CD4-positive, alpha-beta T cell treated with Interferon alpha-2 for 1 hour (primary cell): ENCODE measurements around the gene CFAP61.

ENCODE experiments used
- DNase-seq, 2 donors: peaks; one replicate each; pipeline ENCODE4 v3.0.0-alpha.2; 2020 to 2022

The CFAP61 gene

DNA sequence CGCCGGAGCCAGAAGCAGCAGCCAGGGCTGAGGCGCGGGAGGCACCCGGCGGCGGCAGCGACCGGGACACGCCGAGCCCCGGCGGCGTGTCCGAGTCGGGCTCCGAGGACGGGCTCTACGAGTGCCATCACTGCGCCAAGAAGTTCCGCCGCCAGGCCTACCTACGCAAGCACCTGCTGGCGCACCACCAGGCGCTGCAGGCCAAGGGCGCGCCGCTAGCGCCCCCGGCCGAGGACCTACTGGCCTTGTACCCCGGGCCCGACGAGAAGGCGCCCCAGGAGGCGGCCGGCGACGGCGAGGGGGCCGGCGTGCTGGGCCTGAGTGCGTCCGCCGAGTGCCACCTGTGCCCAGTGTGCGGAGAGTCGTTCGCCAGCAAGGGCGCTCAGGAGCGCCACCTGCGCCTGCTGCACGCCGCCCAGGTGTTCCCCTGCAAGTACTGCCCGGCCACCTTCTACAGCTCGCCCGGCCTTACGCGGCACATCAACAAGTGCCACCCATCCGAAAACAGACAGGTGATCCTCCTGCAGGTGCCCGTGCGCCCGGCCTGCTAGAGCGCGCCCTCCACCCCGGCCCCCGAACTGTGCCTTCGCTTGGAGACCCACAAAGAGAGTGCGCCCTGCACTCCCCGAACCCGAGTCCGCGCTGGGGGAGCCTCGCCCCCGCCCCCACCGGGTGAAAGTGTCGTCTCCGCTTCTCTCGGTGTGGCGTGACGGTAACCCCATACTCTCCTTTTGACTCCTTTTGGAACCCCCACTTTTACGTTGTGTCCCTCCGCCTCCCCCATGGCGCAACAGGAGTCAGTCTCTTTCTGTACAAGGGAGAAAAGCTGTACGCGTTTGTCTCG, 317.1 kb downstream of the CFAP61 start:
- no peak for DNase-seq

DNA sequence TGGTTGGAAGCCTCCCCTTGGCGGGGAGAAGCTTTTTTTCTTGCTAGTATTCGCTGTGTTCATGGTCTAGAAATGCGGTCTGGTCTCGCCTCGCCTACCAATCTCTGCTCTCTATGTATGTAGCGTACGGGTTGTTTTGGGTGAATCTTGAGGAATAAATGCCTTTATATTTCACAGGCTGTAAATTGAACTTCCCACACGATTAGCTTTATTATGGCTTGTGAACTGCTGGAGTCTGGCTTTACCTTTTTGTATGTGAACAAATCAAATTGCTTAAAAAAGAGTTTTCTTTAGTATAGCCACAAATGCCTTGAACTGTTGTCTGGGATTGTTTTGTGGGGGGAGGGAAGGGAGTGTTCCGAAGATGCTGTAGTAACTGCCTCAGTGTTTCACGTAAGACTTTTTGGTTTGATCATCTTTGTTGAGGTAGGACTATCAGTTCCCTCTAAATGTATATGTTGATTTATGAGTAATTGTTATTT, 317.8 kb downstream of the CFAP61 start:
- DNase-seq = no peak

DNA sequence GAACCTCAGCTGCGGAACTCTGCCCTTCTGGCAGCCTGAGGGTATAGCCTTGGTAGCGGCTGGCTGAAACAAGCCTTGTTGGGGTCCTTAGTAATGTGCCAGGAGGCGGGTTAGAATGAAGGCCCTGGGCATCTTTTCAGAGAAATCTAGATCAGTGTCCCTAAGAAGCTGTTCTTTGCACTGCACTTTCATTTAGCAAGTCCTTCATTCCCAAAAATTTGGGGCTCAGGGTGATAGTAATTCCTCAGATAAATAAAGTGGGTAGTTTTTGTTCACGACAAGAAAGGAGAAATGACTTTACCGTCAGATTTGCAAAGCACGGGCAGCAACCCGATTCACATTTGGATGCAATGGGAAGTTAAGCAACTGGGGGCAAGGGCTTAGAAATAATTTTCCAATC, 318.8 kb downstream of the CFAP61 start:
- no peak for DNase-seq

DNA sequence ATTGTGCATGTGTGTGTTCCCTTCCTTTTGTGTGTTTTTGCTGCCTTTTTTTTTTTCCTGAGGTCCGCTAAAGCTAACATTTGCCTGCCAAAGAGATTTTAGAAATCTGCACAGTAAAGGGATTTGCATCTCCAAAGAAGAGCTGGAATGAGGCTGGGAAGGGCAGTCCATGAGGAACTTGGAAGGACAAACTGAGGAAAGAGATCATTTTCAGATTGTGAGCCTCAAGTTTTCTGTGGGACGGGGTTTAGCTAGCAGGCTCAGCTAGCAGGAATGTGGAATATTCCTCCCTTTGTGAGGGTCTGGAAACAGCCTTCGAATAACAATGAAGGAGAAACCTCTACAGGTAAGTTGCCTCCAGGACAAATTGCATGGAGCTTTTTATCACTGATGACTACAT, 319.3 kb downstream of the CFAP61 start:
- no peak for DNase-seq

DNA sequence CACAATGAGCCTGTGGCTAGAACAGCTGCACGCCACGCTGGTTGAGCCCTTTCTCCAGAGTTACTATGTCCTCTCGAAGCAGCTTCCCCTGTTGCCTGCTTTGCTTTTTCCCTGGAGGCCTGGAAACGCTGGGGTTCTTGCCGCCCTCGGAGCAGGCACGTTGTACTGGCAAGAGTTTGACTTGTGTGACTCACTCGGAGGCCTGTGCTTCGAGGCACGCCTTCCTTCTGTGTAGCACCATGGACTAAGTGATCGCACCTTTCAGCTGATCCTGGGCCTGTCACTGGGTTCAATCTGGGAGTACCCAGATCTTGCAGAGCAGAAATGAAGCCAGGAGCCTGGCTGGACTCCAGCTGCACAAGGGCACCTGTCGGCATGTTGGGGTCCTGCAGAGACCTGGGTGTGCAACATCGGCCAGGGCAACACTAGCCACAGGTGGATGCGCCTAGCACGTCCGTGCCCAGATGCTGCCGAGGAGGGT, 320.8 kb downstream of the CFAP61 start:
- DNase-seq = no peak

DNA sequence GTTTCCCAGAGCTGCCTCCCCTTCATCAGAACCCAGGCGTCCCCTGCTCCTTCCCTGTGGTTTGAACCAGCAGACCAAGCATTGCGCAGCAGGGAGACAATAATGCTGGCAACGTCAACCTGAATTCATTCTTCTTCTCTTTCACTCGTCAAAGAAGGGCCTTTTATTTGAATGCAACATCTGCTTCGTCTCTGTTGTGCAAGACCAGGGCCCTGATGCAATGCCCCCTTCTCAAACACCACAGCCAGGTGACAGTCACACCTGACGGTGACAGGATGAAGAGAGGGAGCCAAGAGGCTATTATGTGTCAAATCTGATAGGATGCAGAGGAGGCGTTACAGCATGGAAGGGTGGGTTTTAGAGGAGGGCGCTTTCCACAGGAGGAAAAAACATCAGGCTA, 323.5 kb downstream of the CFAP61 start:
- DNase-seq = no peak

DNA sequence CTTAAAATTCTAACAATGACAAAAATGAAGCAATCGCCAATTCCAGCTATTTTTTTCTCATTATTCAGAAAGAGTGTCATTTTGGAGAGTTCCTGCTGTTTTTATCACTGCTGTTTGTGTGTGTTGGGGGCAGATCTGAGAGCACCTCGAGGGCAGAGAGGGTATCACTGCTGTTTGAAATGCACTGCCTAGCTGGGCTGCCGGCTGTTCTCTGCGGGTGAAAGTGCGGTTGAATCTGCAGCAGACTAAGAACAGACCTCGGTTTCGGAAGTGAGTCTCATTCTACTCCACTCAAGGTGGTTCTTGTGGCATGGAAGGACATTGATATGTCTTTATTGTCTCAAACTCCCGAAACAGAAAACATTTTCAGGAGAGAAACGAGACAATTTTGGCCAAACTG, 333.9 kb downstream of the CFAP61 start:
- DNase-seq = no peak

DNA sequence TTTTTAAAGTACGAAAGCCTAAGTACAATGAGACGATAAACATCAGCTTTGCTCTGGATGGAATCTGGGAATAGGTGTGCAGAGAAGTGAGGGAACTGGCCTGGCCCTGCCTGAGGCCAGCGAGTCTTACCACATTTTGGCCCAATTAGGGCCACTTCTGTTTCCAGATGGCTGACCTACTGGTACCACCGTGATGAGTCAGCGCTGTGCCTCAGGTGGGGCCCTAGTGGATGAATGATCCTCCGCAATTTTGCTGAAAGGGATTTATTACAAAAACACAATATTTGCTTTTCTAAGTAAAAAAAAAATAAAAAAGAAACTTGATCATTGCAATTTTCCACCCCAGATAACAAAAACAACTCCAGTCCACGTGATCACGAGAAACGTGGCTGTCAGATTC, 338.1 kb downstream of the CFAP61 start:
- DNase-seq = no peak

DNA sequence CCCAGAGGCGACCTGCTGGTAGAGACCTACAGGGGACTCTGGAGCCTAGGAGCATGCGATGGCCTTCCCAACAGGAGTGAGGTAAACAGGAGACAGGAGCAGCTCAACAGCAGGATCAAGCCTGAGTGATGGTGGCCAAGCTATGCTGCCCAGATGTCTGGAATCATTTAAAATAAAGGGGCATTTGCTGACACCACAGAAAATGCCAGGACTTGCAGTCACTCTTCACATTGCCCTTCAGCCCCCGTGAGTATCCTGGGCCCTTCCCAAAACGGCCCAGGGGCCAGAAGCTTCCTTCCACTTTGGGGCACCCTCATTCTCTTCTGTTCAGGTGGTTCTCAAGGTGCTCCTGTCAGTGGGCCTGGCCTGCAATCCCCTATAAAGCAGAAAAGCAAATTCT, 338.8 kb downstream of the CFAP61 start:
- DNase-seq = no peak

DNA sequence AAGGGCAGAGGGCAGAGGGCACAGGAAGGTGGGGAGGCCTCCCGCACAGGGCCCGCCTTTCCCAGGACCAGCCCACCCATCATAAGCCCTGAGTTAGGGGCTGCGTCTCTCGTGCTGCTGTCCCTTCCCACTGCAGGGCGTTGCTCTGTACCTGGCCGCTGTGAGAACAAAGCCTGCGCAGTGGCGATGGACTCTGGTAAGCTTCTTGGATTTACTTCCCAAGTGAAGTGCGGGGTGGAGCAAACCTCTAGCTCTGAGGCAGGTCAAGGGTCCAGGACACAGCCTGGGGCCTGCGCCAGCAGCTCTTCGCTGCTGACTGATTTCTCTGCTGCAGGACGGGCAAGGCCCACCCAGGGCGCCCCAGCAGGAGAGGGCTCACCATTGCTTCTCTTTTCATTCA, 339.4 kb downstream of the CFAP61 start:
- DNase-seq = no peak

DNA sequence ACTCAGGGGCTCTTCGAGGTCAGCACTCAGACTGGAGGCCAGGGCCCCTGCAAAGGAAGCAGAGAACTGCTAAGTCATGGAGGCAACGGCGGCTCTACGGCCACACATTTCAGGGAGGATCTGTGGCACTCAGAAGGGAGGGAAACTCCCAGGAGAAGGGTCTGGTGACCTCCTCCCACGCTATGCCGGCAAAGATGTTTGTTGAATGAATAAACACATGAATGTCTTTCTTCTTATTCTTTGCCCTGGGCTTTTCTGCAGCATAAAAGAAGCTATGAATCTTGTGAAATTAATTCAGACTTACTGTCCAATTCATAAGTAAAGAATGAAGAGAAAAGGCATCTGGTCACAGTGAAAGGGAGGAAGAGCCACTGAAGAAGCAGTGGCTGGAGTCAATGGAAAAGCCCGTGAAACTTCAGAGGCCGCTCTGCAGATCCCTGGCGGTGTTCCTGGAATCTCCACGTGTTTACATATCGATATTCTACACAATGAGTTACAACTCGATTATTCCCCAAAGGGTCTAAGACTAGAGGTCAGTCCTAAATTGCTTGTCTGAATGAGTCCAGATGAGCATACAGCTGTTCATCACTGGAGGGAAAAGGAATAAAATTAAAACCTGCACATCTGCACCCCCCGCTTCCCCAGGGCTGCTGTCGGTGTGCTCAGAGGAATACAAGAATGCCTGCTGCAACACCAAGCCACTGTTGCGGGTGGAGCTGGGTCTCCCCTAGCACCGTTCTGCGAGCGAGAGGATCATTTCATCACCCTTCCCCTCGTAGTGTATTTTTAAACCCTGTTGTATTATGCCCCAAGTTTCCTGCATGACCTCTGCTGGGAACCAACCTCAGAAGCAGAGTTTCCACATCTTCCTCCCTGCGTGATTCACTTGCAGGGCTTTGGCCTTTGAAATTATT, 341.1 kb downstream of the CFAP61 start:
- DNase-seq = no peak

DNA sequence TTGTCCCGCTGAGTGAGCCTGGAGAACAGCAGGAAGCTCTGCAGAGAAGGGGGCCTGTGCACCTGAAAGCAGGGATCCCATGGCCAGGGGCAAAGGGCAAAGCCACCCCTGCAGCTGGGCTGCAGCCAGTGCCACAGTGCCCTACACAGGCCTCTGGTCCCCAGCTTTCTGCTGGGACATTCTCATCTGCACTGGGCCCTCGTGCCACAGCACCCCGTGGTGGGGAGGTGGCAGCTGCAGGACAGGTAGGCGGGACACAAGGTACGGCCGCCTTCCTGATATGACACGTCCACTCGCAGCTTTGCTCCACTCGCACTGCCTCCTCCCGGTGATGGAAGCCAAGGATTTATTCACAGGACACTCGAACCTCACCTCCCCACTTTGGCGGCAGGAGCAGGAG, 342.8 kb downstream of the CFAP61 start:
- no peak for DNase-seq

DNA sequence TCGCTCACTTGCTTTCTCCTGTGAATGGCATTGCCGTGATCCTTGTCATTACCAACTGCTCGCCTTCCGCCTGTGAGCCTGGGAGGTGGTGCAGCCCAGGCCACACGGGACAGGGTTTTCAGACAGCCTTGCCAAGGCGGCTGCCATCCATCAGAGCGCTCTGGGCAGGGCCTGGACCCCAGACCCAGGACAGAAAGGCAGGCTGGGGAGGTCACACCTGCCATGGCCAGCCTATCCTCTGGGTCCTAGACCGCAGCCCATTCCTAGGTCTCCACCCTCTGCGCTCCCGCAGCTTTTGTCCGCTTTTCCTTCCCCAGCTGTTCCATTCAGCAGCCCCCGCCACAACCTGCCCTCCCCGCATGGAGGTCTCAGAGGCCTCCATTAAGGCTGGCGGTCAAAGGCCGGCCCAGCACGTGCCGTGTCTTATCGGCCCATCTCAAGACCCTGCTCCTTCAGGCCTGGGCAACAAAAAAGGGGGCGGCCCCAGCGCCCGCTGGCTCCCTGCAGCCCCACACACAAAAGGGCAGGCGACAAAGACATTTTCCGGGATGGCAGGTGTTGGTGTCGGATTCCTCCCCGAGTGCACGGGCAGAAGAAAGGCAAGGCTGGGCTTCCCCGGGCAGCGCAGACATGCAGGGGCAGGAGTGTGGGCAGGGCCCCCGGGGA, 343.7 kb downstream of the CFAP61 start:
- no peak for DNase-seq

DNA sequence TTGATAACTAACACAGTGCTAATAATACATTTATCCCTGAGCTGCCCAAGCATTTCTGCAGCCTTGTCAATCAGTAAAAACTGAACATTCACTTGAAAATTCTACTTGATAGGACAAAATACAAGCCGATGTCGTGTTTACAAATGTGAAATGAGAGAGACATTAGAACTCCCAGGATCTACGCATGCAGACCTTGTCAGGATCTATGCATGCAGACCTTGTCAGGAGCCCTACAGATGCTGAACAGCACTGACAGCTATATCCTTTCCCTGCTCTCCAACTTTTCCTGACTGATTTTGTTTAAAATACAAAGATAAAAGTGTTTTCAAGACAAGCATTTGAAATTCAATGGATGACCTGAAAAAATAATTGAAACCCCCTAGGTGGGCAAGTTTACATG, 344.5 kb downstream of the CFAP61 start:
- no peak for DNase-seq

DNA sequence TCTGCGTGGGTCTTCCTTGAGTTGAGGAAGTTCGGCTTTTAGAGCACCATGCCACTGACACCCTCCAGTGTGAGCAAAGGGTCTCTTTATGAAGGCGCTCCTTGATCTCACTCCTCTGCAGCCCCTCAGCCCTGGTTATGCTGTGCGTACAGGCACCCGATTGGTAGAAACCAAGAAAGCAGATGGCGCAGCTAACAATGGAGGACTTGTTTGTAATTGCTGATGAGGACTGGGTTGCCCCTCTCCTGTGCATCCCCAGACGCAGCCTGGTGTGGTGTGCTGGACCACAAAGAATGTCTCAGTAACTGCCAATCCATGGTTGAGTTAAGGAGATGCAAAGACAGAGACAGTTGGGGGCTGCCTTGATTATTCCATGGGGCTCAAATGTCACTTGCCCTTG, 345.8 kb downstream of the CFAP61 start:
- DNase-seq = no peak

DNA sequence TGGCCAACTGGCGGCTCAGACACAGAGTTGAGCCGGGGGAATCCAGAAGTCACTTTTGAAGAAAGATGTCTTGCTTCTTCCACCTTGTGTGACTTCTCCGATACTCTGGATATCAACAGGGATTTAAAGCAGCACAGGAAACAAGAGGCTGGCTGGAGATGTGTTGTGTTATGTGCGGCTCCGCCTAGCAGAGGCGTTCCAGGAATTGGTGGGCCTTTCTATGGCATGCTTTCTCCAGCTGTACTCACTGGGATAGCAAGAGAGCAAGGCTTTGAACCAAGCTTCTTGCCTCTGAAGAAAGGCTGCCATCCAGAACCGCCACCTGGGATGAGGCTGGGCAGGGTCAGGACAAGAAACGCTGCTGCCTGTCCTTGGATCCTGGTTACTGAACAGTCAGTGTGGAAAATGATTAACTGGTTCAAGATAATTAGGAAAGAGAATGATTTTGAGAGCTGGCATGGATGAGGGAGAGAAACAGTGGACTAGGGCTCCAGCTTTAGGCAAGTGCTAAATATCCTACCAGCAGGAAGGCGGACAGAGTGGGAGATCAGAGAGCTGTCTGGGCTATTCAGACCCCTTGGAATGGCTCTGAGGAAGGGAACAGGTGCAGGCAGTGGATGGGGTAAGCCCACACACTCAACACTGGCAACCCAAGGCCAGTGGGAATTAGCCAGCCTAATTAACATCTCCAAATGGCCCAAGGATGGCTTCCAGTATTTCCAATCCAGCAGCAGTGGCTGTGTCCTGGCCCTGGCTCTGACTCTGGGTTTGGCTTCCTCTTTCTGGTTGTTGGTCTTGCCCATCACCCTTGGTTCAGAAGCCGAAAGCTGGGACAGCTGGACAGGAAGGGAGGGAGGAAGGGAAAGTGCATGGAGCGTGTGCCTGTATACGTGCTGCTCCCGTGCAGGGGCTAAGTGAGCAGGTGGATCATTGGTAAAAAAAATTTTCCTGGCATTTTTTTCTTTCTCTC, 347.5 kb downstream of the CFAP61 start:
- DNase-seq = no peak

DNA sequence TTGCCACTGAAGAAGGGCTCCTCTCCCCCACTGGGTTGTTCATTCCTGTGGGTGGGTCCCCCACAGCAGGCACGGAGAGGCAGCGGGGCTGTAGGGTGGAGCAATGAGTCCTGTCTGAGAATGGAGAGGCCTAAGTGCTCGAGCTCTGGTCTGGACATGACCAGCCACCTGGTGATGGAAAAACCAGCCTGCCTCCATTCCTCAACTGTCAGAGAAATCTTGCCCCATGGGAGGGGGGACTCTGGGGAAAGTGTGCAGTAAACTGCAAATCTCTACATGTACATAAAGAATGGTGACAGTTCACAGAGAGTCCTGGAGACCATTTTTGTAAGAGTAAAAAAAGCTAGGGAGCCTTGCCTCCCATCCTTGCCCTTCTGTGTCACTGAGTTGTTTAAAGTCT, 349.7 kb downstream of the CFAP61 start:
- no peak for DNase-seq

DNA sequence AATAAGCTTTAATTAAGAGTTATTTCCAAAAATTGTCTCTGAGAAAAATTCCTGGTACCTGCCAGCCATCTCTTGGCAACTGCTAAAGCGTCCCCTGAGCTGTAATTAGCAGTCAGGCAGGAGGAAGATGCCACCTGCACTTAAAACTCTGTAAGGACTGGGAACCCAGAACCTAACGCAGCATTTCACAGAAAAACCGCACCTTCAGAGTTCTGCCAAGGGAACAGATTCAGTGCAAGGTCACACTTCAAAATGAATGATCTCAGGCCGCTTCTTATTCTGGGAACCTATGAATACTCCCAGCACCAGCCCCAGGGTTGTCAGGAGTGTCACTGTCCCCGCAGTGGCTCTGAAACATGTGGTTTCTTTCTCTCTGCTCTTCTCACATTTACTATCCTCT, 352.3 kb downstream of the CFAP61 start:
- no peak for DNase-seq

DNA sequence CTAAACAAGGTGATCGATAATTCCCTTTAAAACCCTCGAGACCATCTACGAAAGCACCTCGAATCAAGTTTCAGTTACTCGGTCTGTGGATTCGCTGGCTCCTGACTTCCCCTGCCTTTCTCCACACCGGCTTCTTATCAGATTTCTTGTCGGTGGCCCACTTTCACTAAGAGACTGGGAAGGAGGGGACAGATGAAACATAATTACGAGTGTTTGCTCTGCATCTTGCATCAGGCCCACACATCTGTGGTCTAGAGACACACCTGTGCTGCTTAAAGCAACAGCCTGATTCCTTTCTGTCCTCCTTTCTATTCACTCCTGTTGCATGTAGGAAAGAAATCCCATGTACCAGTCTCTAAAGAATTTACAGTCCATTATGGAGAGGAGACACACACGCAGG, 353.3 kb downstream of the CFAP61 start:
- DNase-seq = no peak

DNA sequence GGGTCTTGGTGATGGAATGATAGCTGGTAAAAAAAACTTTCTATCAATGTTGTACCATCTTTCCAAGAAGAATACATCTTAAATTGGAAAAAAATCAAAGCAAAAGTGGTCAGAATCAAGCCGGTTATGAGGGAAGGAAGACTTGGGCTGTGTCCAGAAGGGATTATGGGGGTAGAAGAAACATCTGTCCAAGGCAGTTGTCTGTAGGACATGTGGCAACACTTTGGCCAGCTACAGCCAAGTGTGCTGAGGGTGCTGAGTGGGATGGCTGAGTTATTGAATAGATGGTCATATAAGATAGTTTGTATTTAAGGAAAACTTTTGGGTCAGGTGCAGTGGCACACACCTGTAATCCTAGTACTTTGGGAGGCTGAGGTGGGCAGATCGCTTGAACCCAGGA, 354.0 kb downstream of the CFAP61 start:
- no peak for DNase-seq

DNA sequence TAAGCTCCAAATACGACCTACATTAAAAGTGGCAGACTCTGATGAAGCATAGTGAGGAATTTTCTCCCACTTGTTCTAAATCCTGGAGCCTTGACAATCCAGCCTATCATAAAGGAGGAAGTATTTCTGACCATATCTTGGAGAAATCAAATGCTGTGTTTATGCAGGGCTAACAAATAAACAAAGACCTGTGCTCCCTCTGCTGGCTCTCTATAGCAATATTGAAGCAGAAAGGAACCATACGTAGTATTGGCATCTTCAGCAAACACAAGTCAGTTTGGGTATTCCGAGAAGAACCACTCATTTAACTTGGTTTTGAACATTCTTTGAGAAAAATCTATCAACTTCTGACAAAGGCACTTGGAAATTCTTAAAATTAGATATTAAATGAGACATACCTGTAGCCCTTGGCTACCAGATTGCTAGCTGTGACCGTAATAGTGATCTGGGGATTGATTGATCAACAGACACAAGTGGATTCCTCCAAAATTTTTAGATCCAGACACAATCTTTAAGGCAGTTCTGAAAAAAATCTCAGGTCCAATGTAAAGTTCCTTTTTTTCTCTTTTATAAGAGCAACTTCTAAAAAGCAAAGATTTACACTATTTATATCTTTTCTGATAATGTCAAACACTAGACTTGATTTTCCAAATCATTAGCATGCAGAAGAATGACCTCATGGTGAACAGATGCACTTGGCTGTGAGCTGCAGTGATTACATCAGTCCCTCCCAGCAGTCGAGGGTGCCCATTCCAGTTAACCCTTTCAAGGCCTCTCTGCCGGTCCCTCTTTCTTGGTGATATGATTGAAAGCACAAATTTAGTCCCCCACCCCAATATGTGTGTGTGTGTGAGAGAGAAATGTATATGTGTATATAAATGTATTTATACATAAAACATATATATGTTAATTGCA, 355.8 kb downstream of the CFAP61 start:
- no peak for DNase-seq
